ENCODE results near the gene MSRB2.

DNA sequence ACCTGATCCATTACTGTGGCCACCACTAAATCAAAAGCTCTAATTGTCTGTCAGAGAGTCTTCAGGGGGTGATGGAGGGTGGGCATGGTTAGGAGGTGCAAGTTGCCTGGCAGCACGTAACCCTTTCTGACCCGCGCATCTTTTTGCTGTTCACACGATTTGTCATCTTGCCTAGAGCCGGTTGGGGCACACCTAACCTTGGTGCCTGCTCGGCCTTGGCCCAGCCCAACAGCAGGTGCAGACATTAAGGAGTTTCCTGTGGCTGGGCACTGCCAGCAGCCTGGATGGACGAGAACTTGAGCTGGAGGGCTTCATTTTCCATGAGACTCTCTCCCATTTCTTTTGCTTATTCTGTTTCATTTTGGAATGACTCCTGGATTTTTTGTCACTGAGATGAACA, 55.7 kb downstream of the MSRB2 start:
- TF ChIP-seq HDAC2 (IDR thresholded peaks at IDR 0.05) (no peak), POLR2A (IDR thresholded peaks at IDR 0.05; ENCODE audit: low read length) (no peak), CHD2 (IDR thresholded peaks at IDR 0.05; ENCODE audit: low read length, partially characterized antibody) (no peak), EHMT2 (IDR thresholded peaks at IDR 0.05; ENCODE audit: low read depth) (no peak), FOSL2 (IDR thresholded peaks at IDR 0.05) (no peak), FOSL2 (CRISPR knock-in tag; IDR thresholded peaks at IDR 0.05) (no peak), RCOR1 (IDR thresholded peaks at IDR 0.05; ENCODE audit: low read depth, low read length) (no peak), RNF2 (IDR thresholded peaks at IDR 0.05; ENCODE audit: borderline replicate concordance, low read depth) (no peak)
- TF ChIP-seq, protein P1, sequence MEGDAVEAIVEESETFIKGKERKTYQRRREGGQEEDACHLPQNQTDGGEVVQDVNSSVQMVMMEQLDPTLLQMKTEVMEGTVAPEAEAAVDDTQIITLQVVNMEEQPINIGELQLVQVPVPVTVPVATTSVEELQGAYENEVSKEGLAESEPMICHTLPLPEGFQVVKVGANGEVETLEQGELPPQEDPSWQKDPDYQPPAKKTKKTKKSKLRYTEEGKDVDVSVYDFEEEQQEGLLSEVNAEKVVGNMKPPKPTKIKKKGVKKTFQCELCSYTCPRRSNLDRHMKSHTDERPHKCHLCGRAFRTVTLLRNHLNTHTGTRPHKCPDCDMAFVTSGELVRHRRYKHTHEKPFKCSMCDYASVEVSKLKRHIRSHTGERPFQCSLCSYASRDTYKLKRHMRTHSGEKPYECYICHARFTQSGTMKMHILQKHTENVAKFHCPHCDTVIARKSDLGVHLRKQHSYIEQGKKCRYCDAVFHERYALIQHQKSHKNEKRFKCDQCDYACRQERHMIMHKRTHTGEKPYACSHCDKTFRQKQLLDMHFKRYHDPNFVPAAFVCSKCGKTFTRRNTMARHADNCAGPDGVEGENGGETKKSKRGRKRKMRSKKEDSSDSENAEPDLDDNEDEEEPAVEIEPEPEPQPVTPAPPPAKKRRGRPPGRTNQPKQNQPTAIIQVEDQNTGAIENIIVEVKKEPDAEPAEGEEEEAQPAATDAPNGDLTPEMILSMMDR (IDR thresholded peaks at IDR 0.05), result no peak
- TF ChIP-seq, protein P2, sequence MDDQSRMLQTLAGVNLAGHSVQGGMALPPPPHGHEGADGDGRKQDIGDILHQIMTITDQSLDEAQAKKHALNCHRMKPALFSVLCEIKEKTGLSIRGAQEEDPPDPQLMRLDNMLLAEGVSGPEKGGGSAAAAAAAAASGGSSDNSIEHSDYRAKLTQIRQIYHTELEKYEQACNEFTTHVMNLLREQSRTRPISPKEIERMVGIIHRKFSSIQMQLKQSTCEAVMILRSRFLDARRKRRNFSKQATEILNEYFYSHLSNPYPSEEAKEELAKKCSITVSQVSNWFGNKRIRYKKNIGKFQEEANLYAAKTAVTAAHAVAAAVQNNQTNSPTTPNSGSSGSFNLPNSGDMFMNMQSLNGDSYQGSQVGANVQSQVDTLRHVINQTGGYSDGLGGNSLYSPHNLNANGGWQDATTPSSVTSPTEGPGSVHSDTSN (IDR thresholded peaks at IDR 0.05), result no peak
- TF ChIP-seq, protein P3, sequence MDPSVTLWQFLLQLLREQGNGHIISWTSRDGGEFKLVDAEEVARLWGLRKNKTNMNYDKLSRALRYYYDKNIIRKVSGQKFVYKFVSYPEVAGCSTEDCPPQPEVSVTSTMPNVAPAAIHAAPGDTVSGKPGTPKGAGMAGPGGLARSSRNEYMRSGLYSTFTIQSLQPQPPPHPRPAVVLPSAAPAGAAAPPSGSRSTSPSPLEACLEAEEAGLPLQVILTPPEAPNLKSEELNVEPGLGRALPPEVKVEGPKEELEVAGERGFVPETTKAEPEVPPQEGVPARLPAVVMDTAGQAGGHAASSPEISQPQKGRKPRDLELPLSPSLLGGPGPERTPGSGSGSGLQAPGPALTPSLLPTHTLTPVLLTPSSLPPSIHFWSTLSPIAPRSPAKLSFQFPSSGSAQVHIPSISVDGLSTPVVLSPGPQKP (IDR thresholded peaks at IDR 0.05; ENCODE audit: low read depth, low read length), result no peak
- TF ChIP-seq, protein P4, sequence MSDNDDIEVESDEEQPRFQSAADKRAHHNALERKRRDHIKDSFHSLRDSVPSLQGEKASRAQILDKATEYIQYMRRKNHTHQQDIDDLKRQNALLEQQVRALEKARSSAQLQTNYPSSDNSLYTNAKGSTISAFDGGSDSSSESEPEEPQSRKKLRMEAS (IDR thresholded peaks at IDR 0.05), result no peak

Data from A549 (cell line).